H1 (cell line): Measurements from ENCODE around the gene TRAF3. TPM values are rescaled to one million over a fixed set of nuclear protein-coding genes. Genes with fewer than 3 reads are reported as not detected.

ENCODE experiments used
- polyA plus RNA-seq, 7 experiments: library from polyadenylated mRNA; depleted of rRNA in 3 of 7; stranded (reverse) in 5 of 7; unstranded in 2 of 7; fragments of >200 nt in 5 of 7; fragments of 200-250 nt in 2 of 7; gene quantifications; 1 replicate in 5 of 7; 2 replicates in 1 of 7; 4 replicates in 1 of 7; pipeline versions ENCODE4 v1.2.1 to v1.2.3, GENCODE V29; 2011 to 2013; ENCODE audit warnings: missing spikeins in 2 of 7, mixed read lengths in 2 of 7
- total RNA-seq: library from RNA; stranded (reverse); fragmentation: NEBNext Ultra II Directional; extraction: Animal tissue kit (Norgen Biotek cat#: 25700); gene quantifications from 2 replicates; pipeline ENCODE4 v1.2.1, GENCODE V29; 2021
- TF ChIP-seq, protein P1 (sequence below), 3 experiments: IDR thresholded peaks; 1 replicate in 2 of 3; 2 replicates in 1 of 3; pipeline versions ENCODE4 v1.5.1 to v1.6.1; 2011; ENCODE audit warnings: low read length in 3 of 3, mild to moderate bottlenecking in 3 of 3, inconsistent platforms in 2 of 3, low read depth in 1 of 3, moderate library complexity in 1 of 3; ENCODE audit not compliant: insufficient read depth in 1 of 3; ENCODE audit errors: control extremely low read depth in 1 of 3

The TRAF3 gene
- total and polyA plus RNA-seq, 2 of the 8 experiments (the other 6 are each of a cell fraction or from before 2014, with no cell fraction given) = 5.8 to 12.1 TPM

- TF ChIP-seq, protein P1, sequence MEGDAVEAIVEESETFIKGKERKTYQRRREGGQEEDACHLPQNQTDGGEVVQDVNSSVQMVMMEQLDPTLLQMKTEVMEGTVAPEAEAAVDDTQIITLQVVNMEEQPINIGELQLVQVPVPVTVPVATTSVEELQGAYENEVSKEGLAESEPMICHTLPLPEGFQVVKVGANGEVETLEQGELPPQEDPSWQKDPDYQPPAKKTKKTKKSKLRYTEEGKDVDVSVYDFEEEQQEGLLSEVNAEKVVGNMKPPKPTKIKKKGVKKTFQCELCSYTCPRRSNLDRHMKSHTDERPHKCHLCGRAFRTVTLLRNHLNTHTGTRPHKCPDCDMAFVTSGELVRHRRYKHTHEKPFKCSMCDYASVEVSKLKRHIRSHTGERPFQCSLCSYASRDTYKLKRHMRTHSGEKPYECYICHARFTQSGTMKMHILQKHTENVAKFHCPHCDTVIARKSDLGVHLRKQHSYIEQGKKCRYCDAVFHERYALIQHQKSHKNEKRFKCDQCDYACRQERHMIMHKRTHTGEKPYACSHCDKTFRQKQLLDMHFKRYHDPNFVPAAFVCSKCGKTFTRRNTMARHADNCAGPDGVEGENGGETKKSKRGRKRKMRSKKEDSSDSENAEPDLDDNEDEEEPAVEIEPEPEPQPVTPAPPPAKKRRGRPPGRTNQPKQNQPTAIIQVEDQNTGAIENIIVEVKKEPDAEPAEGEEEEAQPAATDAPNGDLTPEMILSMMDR (IDR thresholded peaks at IDR 0.05; ENCODE audit: control extremely low read depth in 1 of 3, insufficient read depth in 1 of 3, low read depth in 1 of 3, low read length in 3 of 3) = no peak
Measured at GRCh38 chr14:102831163-102831804, 54.0 kb downstream of the TRAF3 start (continued).
